K562 (cell line): Measurements from ENCODE around the gene CMIP. TPM values are rescaled to one million over a fixed set of nuclear protein-coding genes. Genes with fewer than 3 reads are reported as not detected.

ENCODE experiments used
- ATAC-seq: fragments of 200-7000 bp; cut with Tn5 transposase; 3 replicates; pipeline ENCODE4 v1.9.1; 2020; ENCODE audit warnings: moderate library complexity
- BruUV-seq: library from RNA; stranded (reverse); fragments of 400-500 nt; replicated peaks from 2 replicates; lab custom pipeline; 2021; lab: Mats Ljungman, UMichigan
- CTCF ChIA-PET: fragments of 300-600 bp; formaldehyde crosslinking; extraction: SDS; loops from one replicate; lab custom pipeline; 2021; ENCODE audit warnings: low intra/inter-chr PET ratio; lab: Yijun Ruan, JAX
- POLR2A ChIA-PET: fragments of 300-600, 350-650 bp; sonication (Branson Sonifier 250); formaldehyde crosslinking; extraction: SDS; loops from one replicate; lab custom pipeline; 2021; ENCODE audit warnings: antibody characterized with exemption, inconsistent platforms; lab: Yijun Ruan, JAX
- DNase-seq, 4 experiments: peaks; one replicate each; pipeline versions ENCODE4 v3.0.0 to v3.0.0-alpha.2; 2011 to 2018; ENCODE audit warnings: low spot score in 3 of 4, mixed read lengths in 3 of 4; ENCODE audit errors: extremely low read depth in 1 of 4
- FAIRE-seq: peaks from 2 replicates; lab custom pipeline; 2011; peaks lifted over from hg19 to GRCh38; lab: Jason Lieb, UNC
- H2AFZ ChIP-seq: 2 replicates; pipeline ENCODE4 v1.6.0; 2011; ENCODE audit warnings: low read depth, low read length, control low read depth, inconsistent platforms
- H3K27ac ChIP-seq: fragments of 200-600 bp; 3 replicates; pipeline ENCODE4 v1.8.0; 2011; ENCODE audit warnings: low read depth, mild to moderate bottlenecking, control low read depth, inconsistent platforms, low read length, moderate library complexity, mixed read lengths; ENCODE audit errors: extremely low read depth
- H3K27me3 ChIP-seq, 2 experiments: fragments of 300-600 bp in 1 of 2; 2 replicates in 1 of 2; 3 replicates in 1 of 2; pipeline versions ENCODE4 v1.6.0 to v1.8.0; 2011; ENCODE audit warnings: inconsistent platforms in 2 of 2, low read length in 2 of 2, mild to moderate bottlenecking in 1 of 2, mixed read lengths in 1 of 2, moderate library complexity in 1 of 2; ENCODE audit not compliant: control insufficient read depth in 2 of 2, insufficient read depth in 2 of 2
- H3K36me3 ChIP-seq: fragments of 300-600 bp; 3 replicates; pipeline ENCODE4 v1.8.0; 2011; ENCODE audit warnings: mild to moderate bottlenecking, low read length, inconsistent platforms; ENCODE audit not compliant: control insufficient read depth, insufficient read depth
- H3K4me1 ChIP-seq, 2 experiments: fragments of 200-600 bp in 1 of 2; replicated peaks in 1 of 2; 2 replicates in 1 of 2; 3 replicates in 1 of 2; pipeline versions ENCODE4 v1.5.1 to v1.8.0; 2011; ENCODE audit warnings: inconsistent platforms in 2 of 2, low read length in 2 of 2, mild to moderate bottlenecking in 1 of 2, mixed read lengths in 1 of 2, moderate library complexity in 1 of 2; ENCODE audit not compliant: control insufficient read depth in 2 of 2, insufficient read depth in 2 of 2
- H3K4me2 ChIP-seq: 2 replicates; pipeline ENCODE4 v1.6.1; 2011; ENCODE audit warnings: low read length, control low read depth, inconsistent platforms, mixed read lengths; ENCODE audit not compliant: insufficient read depth
- H3K4me3 ChIP-seq: fragments of 200-600 bp; sonication (generic), shearing (Covaris generic); 2 replicates; pipeline ENCODE4 v1.5.1; 2016; ENCODE audit warnings: control low read depth, inconsistent platforms
- H3K79me2 ChIP-seq: fragments of 200-600 bp; 3 replicates; pipeline ENCODE4 v1.8.0; 2011; ENCODE audit warnings: low read length, inconsistent platforms; ENCODE audit not compliant: control insufficient read depth, insufficient read depth
- H3K9ac ChIP-seq, 2 experiments: 2 replicates each; pipeline versions ENCODE4 v1.6.0 to v1.6.1; 2011; ENCODE audit warnings: low read depth in 2 of 2, low read length in 2 of 2, control low read depth in 1 of 2, inconsistent platforms in 1 of 2, mild to moderate bottlenecking in 1 of 2, mixed read lengths in 1 of 2; ENCODE audit not compliant: insufficient read depth in 1 of 2
- H3K9me1 ChIP-seq: one replicate; pipeline ENCODE4 v1.6.0; 2011; ENCODE audit warnings: inconsistent platforms, mild to moderate bottlenecking, low read length, moderate library complexity; ENCODE audit not compliant: control insufficient read depth, insufficient read depth
- H3K9me3 ChIP-seq: replicated peaks from 2 replicates; pipeline ENCODE4 v1.5.1; 2011; ENCODE audit warnings: low read depth, low read length, inconsistent platforms; ENCODE audit not compliant: control insufficient read depth, insufficient read depth
- H4K20me1 ChIP-seq: replicated peaks from 2 replicates; pipeline ENCODE4 v1.6.1; 2011; ENCODE audit warnings: low read length, inconsistent platforms, mixed read lengths; ENCODE audit not compliant: control insufficient read depth, insufficient read depth
- CHD1 ChIP-seq: fragments of 200-600 bp; sonication (generic); IDR thresholded peaks from one replicate; pipeline ENCODE4 v1.6.1; 2012; ENCODE audit warnings: mild to moderate bottlenecking, moderate library complexity, low read length, inconsistent platforms
- CREM ChIP-seq: IDR thresholded peaks from 2 replicates; pipeline ENCODE4 v1.6.1; 2014; ENCODE audit warnings: antibody characterized with exemption, low read depth
- GTF2A2 ChIP-seq: IDR thresholded peaks from 2 replicates; pipeline ENCODE4 v1.6.1; 2016; ENCODE audit warnings: mild to moderate bottlenecking, missing genetic modification characterization, missing compliant biosample characterization
- KDM2B ChIP-seq: fragments of 250-450 bp; sonication (Bioruptor Pico); IDR thresholded peaks from 2 replicates; pipeline ENCODE4 v1.8.0; 2021; ENCODE audit warnings: mild to moderate bottlenecking, moderate library complexity
- OTX1 ChIP-seq: fragments of 450-650 bp; formaldehyde crosslinking; IDR thresholded peaks from 2 replicates; pipeline ENCODE4 v1.4.0; 2022; ENCODE audit warnings: mild to moderate bottlenecking
- PREB ChIP-seq: sonication (generic); formaldehyde crosslinking; IDR thresholded peaks from 2 replicates; pipeline ENCODE4 v1.8.1; 2023; ENCODE audit warnings: mild to moderate bottlenecking, missing genetic modification reagents
- SMARCB1 ChIP-seq: IDR thresholded peaks from 2 replicates; pipeline ENCODE4 v1.6.1; 2011; ENCODE audit warnings: improper control_type of control experiment, low read depth; ENCODE audit not compliant: insufficient read length
- TEAD1 ChIP-seq, 2 experiments: fragments of 450-650 bp in 1 of 2; sonication (generic) in 1 of 2; formaldehyde crosslinking; IDR thresholded peaks; 2 replicates each; pipeline versions ENCODE4 v1.4.0 to v1.8.0; 2020 to 2022; ENCODE audit warnings: mild to moderate bottlenecking in 2 of 2, missing genetic modification reagents in 1 of 2
- TOE1 ChIP-seq, 2 experiments: fragments of 450-650 bp in 1 of 2; sonication (generic) in 1 of 2; formaldehyde crosslinking in 1 of 2; IDR thresholded peaks; 2 replicates each; pipeline versions ENCODE4 v1.7.1 to v1.8.0; 2016 to 2022; ENCODE audit warnings: borderline replicate concordance in 2 of 2, mild to moderate bottlenecking in 2 of 2, antibody characterized with exemption in 1 of 2, inconsistent platforms in 1 of 2, low read depth in 1 of 2, missing genetic modification reagents in 1 of 2, moderate library complexity in 1 of 2
- ZNF384 ChIP-seq: IDR thresholded peaks from 2 replicates; pipeline ENCODE4 v1.6.1; 2012; ENCODE audit warnings: low read depth, low read length, improper control_type of control experiment
- WGBS: fragments of 100-300 bp; shearing (Covaris generic); methylation state at CpG from one replicate; pipeline ENCODE4 v1.1.6; 2016; ENCODE audit warnings: low coverage, mixed read lengths; ENCODE audit not compliant: insufficient coverage; ENCODE audit errors: missing lambda C conversion rate; 5-methylcytosine and 5-hydroxymethylcytosine counted together
- in situ Hi-C: fragments of 300-500 bp; cut with MboI; formaldehyde crosslinking; loops from 4 replicates; pipeline ENCODE4 v1.15.0; 2018; ENCODE audit warnings: inconsistent platforms, mixed read lengths
- intact Hi-C: fragments of 100-400 bp; cut with micrococcal nuclease; formaldehyde crosslinking; loops from 2 replicates; pipeline ENCODE4 v1.14.2; 2022
- polyA plus RNA-seq, 8 experiments: library from polyadenylated mRNA; depleted of rRNA in 4 of 8; stranded (reverse) in 5 of 8; unstranded in 3 of 8; fragments of >200 nt; fragmentation: Nextera tagmentation in 2 of 8; fragmentation: Illumina TruSeq in 1 of 8; extraction: Ambion mirVana in 2 of 8; extraction: Trizol in 1 of 8; gene quantifications; 2 replicates each; pipeline versions ENCODE4 v1.2.1 to v1.2.3, GENCODE V29; 2011 to 2014; ENCODE audit warnings: inconsistent platforms in 1 of 8, missing spikeins in 1 of 8
- total RNA-seq, 7 experiments: library from RNA; depleted of rRNA in 6 of 7; stranded (reverse); fragments of >200 nt in 6 of 7; fragmentation: Illumina TruSeq in 2 of 7; extraction: Trizol in 2 of 7; gene quantifications; 2 replicates each; pipeline versions ENCODE4 v1.2.1 to v1.2.3, GENCODE V29; 2011 to 2021; ENCODE audit warnings: low replicate concordance in 1 of 7

The CMIP gene
- total and polyA plus RNA-seq, 9 of the 15 experiments (the other 6 are each of a cell fraction or from before 2014, with no cell fraction given), result 0.94 to 82.5 (median 10.3) TPM

- H3K27me3 ChIP-seq, result no peaks in the 10 kb centered on the region
- 95% methylated on average over 4 of the region's 4 CpGs for WGBS
- ATAC-seq (no peak), DNase-seq (no peak), FAIRE-seq (no peak)
- BruUV-seq, result no TSS peak
- TF ChIP-seq CREM (no peak), GTF2A2 (no peak), PREB (CRISPR knock-in tag) (no peak), OTX1 (no peak), SMARCB1 (no peak), CHD1 (no peak), TEAD1 (CRISPR knock-in tag; IDR thresholded peaks at IDR 0.05) (no peak), ZNF384 (no peak), TOE1 (IDR thresholded peaks at IDR 0.05; ENCODE audit: borderline replicate concordance) (no peak), TOE1 (CRISPR knock-in tag; IDR thresholded peaks at IDR 0.05; ENCODE audit: borderline replicate concordance, low read depth) (no peak), KDM2B (CRISPR knock-in tag) (no peak)
- in situ Hi-C loops (no loop called here), intact Hi-C loops (no loop called here)
- H3K36me3 ChIP-seq, result peaks cover 21% of the 10 kb centered on the region; the same call in 2 of the 3 replicates
- H3K79me2 ChIP-seq, result peaks cover 59% of the 10 kb centered on the region
- H3K4me2 ChIP-seq, result no peak overlapping the region
- no peak overlapping the region for H2AFZ ChIP-seq
- ChIA-PET POLR2A (interaction anchor here (1.2 kb wide), 1 partner anchor 9 kb away, joined by 3 read pairs; no protein-coding TSS in a partner anchor), CTCF (no interaction called here)
- peaks cover 6% of the 10 kb centered on the region for H3K9me1 ChIP-seq
- peaks cover 2% of the 10 kb centered on the region; the same call in 1 of the 2 replicates for H4K20me1 ChIP-seq
- H3K9ac ChIP-seq, result no peak overlapping the region
- H3K4me1 ChIP-seq, result peaks cover 20 to 31% of the 10 kb centered on the region in 2 experiments
- no peak overlapping the region for H3K27ac ChIP-seq
- H3K4me3 ChIP-seq, result no peak overlapping the region
- H3K9me3 ChIP-seq, result no peaks in the 10 kb centered on the region
Observed at GRCh38 chr16:81642107-81642436, 197.5 kb downstream of the CMIP start.
